Karpas-422 (cell line): ENCODE measurements around the gene F12. TPM values are rescaled to one million over a fixed set of nuclear protein-coding genes. Genes with fewer than 3 reads are reported as not detected.
A peak's percentile ranks its signal among the peaks of the same experiment; 100 is the strongest.

Experiments
- DNase-seq: peaks from one replicate; pipeline ENCODE4 v3.0.0-alpha.2; 2015
- H2AFZ ChIP-seq: fragments of 200-600 bp; sonication (generic); 2 replicates; pipeline ENCODE4 v1.6.1; 2014; ENCODE audit warnings: antibody characterized with exemption, low read length, mixed read lengths
- H3K27ac ChIP-seq: fragments of 200-600 bp; sonication (generic); 2 replicates; pipeline ENCODE4 v1.5.1; 2014; ENCODE audit warnings: mild to moderate bottlenecking, low read length, moderate library complexity
- H3K27me3 ChIP-seq: fragments of 200-600 bp; sonication (generic); 2 replicates; pipeline ENCODE4 v1.6.1; 2014; ENCODE audit warnings: low read length, mixed read lengths
- H3K36me3 ChIP-seq: fragments of 200-600 bp; sonication (generic); 2 replicates; pipeline ENCODE4 v1.6.1; 2014; ENCODE audit warnings: low read length, mixed read lengths; ENCODE audit not compliant: insufficient read depth
- H3K4me1 ChIP-seq: fragments of 200-600 bp; sonication (generic); 2 replicates; pipeline ENCODE4 v1.6.1; 2014; ENCODE audit warnings: mild to moderate bottlenecking, low read length, mixed read lengths
- H3K4me2 ChIP-seq: fragments of 200-600 bp; sonication (generic); 2 replicates; pipeline ENCODE4 v1.6.1; 2014; ENCODE audit warnings: low read length, low read depth, mild to moderate bottlenecking; ENCODE audit not compliant: poor library complexity, severe bottlenecking
- H3K4me3 ChIP-seq: fragments of 200-600 bp; sonication (generic); 2 replicates; pipeline ENCODE4 v1.5.1; 2014; ENCODE audit warnings: mild to moderate bottlenecking, antibody characterized with exemption, low read length, mixed read lengths
- H3K79me2 ChIP-seq: fragments of 200-600 bp; sonication (generic); 2 replicates; pipeline ENCODE4 v1.6.1; 2014; ENCODE audit warnings: mild to moderate bottlenecking, low read length, mixed read lengths
- H3K9ac ChIP-seq: fragments of 200-600 bp; sonication (generic); 2 replicates; pipeline ENCODE4 v1.6.0; 2014; ENCODE audit warnings: low read length
- H3K9me2 ChIP-seq: fragments of 200-600 bp; sonication (generic), shearing (Covaris generic); replicated peaks from 2 replicates; pipeline ENCODE4 v1.6.0; 2014; ENCODE audit warnings: mild to moderate bottlenecking, low read length, moderate library complexity; ENCODE audit not compliant: insufficient read depth
- H3K9me3 ChIP-seq: fragments of 300-700, 200-600 bp; sonication (generic); 2 replicates; pipeline ENCODE4 v1.6.1; 2014; ENCODE audit warnings: low read length, mixed read lengths
- H4K20me1 ChIP-seq: fragments of 200-600 bp; sonication (generic); 2 replicates; pipeline ENCODE4 v1.6.1; 2014; ENCODE audit warnings: mild to moderate bottlenecking, antibody characterized with exemption, low read length, low read depth; ENCODE audit not compliant: insufficient read depth
- total RNA-seq: library from RNA; depleted of rRNA; stranded (reverse); fragments of >200 nt; shearing (Covaris generic); gene quantifications from 2 replicates; pipeline ENCODE4 v1.2.3, GENCODE V29; 2014; ENCODE audit warnings: low replicate concordance

Gene F12
- total RNA-seq, 1 experiment from 2014 or later: 6.5 TPM

GRCh38 chr5:177373806-177374205 lies 35.6 kb downstream of the F12 start:
- H2AFZ ChIP-seq: no peak overlapping the region
- H3K27ac ChIP-seq: no peak overlapping the region
- H3K9me2 ChIP-seq: no peaks in the 10 kb centered on the region
- peaks cover under 1% of the 10 kb centered on the region; the same call in 1 of the 2 replicates for H3K36me3 ChIP-seq
- H3K4me1 ChIP-seq: peaks cover 15% of the 10 kb centered on the region
- H3K9me3 ChIP-seq: no peaks in the 10 kb centered on the region
- no peak overlapping the region for H3K9ac ChIP-seq
- DNase-seq: no peak
- no peak overlapping the region for H3K4me2 ChIP-seq
- no peaks in the 10 kb centered on the region for H4K20me1 ChIP-seq
- H3K4me3 ChIP-seq: no peak overlapping the region
- H3K79me2 ChIP-seq: no peaks in the 10 kb centered on the region
- H3K27me3 ChIP-seq: no peaks in the 10 kb centered on the region

GRCh38 chr5:177372910-177373309 lies 36.5 kb downstream of the F12 start:
- Histone ChIP-seq H4K20me1 (no peaks in the 10 kb centered on the region), H3K4me3 (no peak overlapping the region), H3K27ac (no peak overlapping the region), H3K9me2 (no peaks in the 10 kb centered on the region), H3K9ac (no peak overlapping the region), H3K4me2 (no peak overlapping the region), H2AFZ (no peak overlapping the region), H3K4me1 (peaks cover 15% of the 10 kb centered on the region), H3K36me3 (peaks cover 4% of the 10 kb centered on the region), H3K9me3 (no peaks in the 10 kb centered on the region), H3K27me3 (no peaks in the 10 kb centered on the region), H3K79me2 (no peaks in the 10 kb centered on the region)
- no peak for DNase-seq

GRCh38 chr5:177372034-177372896 lies 37.1 kb downstream of the F12 start:
- Histone ChIP-seq H3K27ac (no peak overlapping the region), H4K20me1 (no peaks in the 10 kb centered on the region), H3K27me3 (no peaks in the 10 kb centered on the region), H3K9me3 (no peaks in the 10 kb centered on the region), H3K4me2 (no peak overlapping the region), H3K79me2 (no peaks in the 10 kb centered on the region), H3K4me1 (peaks cover 15% of the 10 kb centered on the region), H3K36me3 (peaks cover 4% of the 10 kb centered on the region), H3K9me2 (no peaks in the 10 kb centered on the region), H3K4me3 (no peak overlapping the region), H3K9ac (no peak overlapping the region), H2AFZ (no peak overlapping the region)
- no peak for DNase-seq

- Histone ChIP-seq H4K20me1 (no peaks in the 10 kb centered on the region), H3K4me3 (peak overlapping the region; percentile 62), H3K9ac (peak overlapping the region; percentile 53), H3K9me2 (no peaks in the 10 kb centered on the region), H2AFZ (no peak overlapping the region), H3K79me2 (no peaks in the 10 kb centered on the region), H3K4me1 (peaks cover 15% of the 10 kb centered on the region), H3K36me3 (peaks cover 4% of the 10 kb centered on the region), H3K27ac (no peak overlapping the region), H3K27me3 (no peaks in the 10 kb centered on the region), H3K9me3 (no peaks in the 10 kb centered on the region), H3K4me2 (peak overlapping the region; percentile 57)
- no peak for DNase-seq
Measured at GRCh38 chr5:177371120-177372033, 38.0 kb downstream of the F12 start.

- Histone ChIP-seq H3K36me3 (peaks cover 4% of the 10 kb centered on the region), H4K20me1 (no peaks in the 10 kb centered on the region), H3K9ac (no peak overlapping the region), H3K9me2 (no peaks in the 10 kb centered on the region), H3K4me3 (no peak overlapping the region), H3K27ac (no peak overlapping the region), H2AFZ (no peak overlapping the region), H3K9me3 (no peaks in the 10 kb centered on the region), H3K27me3 (no peaks in the 10 kb centered on the region), H3K4me1 (peaks cover 15% of the 10 kb centered on the region), H3K79me2 (no peaks in the 10 kb centered on the region), H3K4me2 (no peak overlapping the region)
- DNase-seq: peak; percentile 91
Measured at GRCh38 chr5:177370488-177371119, 38.8 kb downstream of the F12 start.

GRCh38 chr5:177369645-177370440 lies 39.5 kb downstream of the F12 start:
- Histone ChIP-seq H3K9me2 (no peaks in the 10 kb centered on the region), H3K27me3 (no peaks in the 10 kb centered on the region), H3K36me3 (peaks cover 4% of the 10 kb centered on the region), H3K4me1 (peaks cover 15% of the 10 kb centered on the region), H3K9ac (no peak overlapping the region), H4K20me1 (no peaks in the 10 kb centered on the region), H2AFZ (no peak overlapping the region), H3K27ac (0 out of 2 replicates have a peak overlapping the region, but pooled peaks have one; percentile 7), H3K9me3 (no peaks in the 10 kb centered on the region), H3K4me3 (no peak overlapping the region), H3K4me2 (no peak overlapping the region), H3K79me2 (no peaks in the 10 kb centered on the region)
- no peak for DNase-seq

DNA sequence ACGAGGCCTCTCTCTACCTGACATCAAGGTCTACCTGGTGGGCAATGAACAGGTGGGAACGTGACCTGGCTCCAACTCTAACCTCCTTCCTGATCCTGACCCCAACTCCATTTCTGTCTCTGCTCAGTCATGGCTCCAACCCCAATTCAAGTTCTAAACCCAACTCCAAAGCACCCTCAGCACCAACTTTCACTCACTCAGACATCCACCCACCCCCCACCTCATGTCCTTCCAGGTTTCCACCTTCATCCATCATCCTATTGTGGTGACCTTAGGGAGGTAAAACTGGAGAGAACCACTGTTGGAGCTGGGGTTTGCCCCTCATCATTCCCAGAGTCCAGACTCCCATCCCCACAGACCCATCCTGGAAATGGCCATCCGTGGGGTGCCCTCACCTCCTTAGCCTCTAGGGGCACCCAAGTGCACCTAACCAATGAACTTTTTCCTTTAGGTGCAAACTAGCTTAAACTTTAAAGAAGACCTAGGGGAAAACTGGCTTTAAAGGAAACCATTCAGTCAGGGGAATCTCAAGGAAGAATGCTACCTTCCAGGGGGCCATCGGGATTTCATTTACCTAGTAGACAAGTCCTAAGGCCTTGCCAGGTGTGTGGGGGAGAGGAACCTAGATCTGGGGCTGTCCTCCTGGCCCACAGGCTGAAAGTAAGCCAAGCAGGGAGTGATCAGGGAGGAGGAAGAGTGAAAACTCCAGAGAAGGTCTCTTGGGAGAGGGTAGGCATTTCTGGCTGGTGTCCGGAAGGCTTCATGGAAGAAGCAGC lies 40.3 kb downstream of the F12 start:
- no peaks in the 10 kb centered on the region for H3K79me2 ChIP-seq
- no peak overlapping the region for H2AFZ ChIP-seq
- no peaks in the 10 kb centered on the region for H3K9me3 ChIP-seq
- H3K36me3 ChIP-seq: peaks cover 4% of the 10 kb centered on the region
- H4K20me1 ChIP-seq: no peaks in the 10 kb centered on the region
- peaks cover 15% of the 10 kb centered on the region for H3K4me1 ChIP-seq
- H3K9ac ChIP-seq: no peak overlapping the region
- H3K27ac ChIP-seq: 0 out of 2 replicates have a peak overlapping the region, but pooled peaks have one; percentile 7
- peak; percentile 76 for DNase-seq
- no peak overlapping the region for H3K4me2 ChIP-seq
- no peaks in the 10 kb centered on the region for H3K27me3 ChIP-seq
- H3K9me2 ChIP-seq: no peaks in the 10 kb centered on the region
- H3K4me3 ChIP-seq: no peak overlapping the region
